Measurements from ENCODE around the gene HTRA3. TPM values are rescaled to one million over a fixed set of nuclear protein-coding genes. Genes with fewer than 3 reads are reported as not detected.

HTRA3 gene
- polyA plus RNA-seq, 1 experiment, result 16.3 TPM

DNA sequence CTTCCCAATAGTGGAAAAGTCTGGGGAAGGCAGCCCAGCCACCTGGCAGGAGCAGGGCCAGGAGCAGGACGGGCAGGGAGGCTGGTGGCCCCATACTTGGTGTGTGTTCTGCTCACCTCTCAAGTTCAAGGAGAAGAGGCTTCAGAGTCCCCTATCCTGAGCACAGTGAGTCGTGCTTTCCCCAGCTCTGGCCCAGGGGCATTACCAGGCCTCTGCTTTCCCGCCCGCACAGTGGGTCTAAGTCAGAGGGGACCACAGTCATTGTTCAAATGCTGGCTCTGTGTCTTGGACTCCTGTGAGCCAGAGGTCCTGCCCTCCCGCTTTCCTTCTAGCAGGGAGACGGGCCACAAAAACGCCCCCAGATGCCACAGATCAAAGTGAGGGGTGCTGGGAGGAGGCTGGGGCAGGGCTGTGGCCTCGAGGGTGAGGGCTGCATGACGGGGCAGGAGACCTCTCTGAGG lies 27.6 kb downstream of the HTRA3 start:
- H3K27me3 ChIP-seq (ENCODE audit: control insufficient read depth, insufficient read depth, low read length), result no peaks in the 10 kb centered on the region
- ChIA-PET CTCF (no interaction called here), POLR2A (no interaction called here)
- H3K9me3 ChIP-seq (ENCODE audit: control insufficient read depth, insufficient read depth, low read length), result no peaks in the 10 kb centered on the region; the same call in 1 of the 2 replicates
- TF ChIP-seq, protein P1, sequence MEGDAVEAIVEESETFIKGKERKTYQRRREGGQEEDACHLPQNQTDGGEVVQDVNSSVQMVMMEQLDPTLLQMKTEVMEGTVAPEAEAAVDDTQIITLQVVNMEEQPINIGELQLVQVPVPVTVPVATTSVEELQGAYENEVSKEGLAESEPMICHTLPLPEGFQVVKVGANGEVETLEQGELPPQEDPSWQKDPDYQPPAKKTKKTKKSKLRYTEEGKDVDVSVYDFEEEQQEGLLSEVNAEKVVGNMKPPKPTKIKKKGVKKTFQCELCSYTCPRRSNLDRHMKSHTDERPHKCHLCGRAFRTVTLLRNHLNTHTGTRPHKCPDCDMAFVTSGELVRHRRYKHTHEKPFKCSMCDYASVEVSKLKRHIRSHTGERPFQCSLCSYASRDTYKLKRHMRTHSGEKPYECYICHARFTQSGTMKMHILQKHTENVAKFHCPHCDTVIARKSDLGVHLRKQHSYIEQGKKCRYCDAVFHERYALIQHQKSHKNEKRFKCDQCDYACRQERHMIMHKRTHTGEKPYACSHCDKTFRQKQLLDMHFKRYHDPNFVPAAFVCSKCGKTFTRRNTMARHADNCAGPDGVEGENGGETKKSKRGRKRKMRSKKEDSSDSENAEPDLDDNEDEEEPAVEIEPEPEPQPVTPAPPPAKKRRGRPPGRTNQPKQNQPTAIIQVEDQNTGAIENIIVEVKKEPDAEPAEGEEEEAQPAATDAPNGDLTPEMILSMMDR (IDR thresholded peaks at IDR 0.05; ENCODE audit: low read depth, low read length), result no peak
- H3K27ac ChIP-seq (ENCODE audit: low read depth, low read length), result no peak overlapping the region
- DNase-seq (ENCODE audit: low read depth, low spot score), result no peak
- H3K4me3 ChIP-seq (ENCODE audit: low read depth, low read length), result no peak overlapping the region

DNA sequence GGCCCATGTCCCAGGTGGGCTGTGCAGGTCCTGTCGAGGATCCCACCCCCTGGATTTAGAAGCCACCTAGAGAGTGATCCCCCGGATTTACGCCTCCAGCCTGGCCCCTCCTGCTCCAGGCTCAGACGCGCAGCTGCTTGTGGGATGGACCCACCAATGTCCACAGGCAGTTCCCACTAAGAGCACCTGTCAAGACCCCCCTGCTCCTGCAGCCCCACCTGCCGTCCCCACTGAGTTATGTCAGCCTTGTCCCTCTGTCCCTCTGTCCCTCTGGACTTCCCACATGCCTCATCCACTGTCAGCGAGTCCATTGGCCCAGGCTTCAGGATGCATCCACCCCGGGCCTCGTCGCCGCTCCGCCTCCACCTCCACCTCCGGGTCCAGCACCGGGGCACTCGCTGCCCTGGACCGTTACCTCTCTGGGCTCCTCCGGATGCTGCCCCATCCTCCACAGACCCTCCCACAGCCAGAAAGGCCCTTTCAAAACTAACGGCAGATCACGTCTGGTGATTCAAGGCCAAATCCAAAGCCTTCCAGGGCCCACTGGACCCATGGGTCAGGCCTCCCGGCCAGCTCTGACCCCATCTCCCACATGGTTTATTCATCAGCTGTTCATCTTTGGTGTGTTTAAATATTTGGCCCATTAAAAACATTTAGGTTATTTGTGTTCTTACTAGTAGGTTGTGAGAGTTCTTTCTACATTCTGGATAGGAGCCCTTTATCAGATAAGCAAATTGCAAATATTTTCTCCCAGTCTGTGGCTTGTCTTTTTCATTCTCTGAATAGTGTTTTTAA lies 28.3 kb downstream of the HTRA3 start:
- Histone ChIP-seq H3K27ac (ENCODE audit: low read depth, low read length) (no peak overlapping the region), H3K4me3 (ENCODE audit: low read depth, low read length) (no peak overlapping the region), H3K27me3 (ENCODE audit: control insufficient read depth, insufficient read depth, low read length) (no peaks in the 10 kb centered on the region), H3K9me3 (ENCODE audit: control insufficient read depth, insufficient read depth, low read length) (no peaks in the 10 kb centered on the region; the same call in 1 of the 2 replicates)
- ChIA-PET POLR2A (no interaction called here), CTCF (no interaction called here)
- TF ChIP-seq, protein P1 (IDR thresholded peaks at IDR 0.05; ENCODE audit: low read depth, low read length), result no peak
- no peak for DNase-seq (ENCODE audit: low read depth, low spot score)

DNA sequence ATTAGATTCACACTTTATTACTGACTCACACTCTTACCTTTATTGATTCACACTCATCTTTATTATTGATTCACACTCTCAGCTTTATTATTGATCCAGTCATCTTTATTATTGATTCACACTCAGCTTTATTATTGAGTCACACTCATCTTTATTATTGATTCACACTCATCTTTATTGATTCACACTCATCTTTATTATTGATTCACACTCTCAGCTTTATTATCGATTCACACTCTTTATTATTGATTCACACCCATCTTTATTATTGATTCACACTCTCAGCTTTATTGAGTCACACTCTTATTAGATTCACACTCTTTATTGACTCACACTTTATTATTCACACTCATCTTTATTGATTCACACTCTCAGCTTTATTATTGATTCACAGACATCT lies 31.3 kb downstream of the HTRA3 start:
- no peak overlapping the region for H3K27ac ChIP-seq (ENCODE audit: low read depth, low read length)
- H3K9me3 ChIP-seq (ENCODE audit: control insufficient read depth, insufficient read depth, low read length), result no peaks in the 10 kb centered on the region; the same call in 1 of the 2 replicates
- POLR2A ChIA-PET, result no interaction called here
- no peak overlapping the region for H3K4me3 ChIP-seq (ENCODE audit: low read depth, low read length)
- TF ChIP-seq, protein P1 (IDR thresholded peaks at IDR 0.05; ENCODE audit: low read depth, low read length), result no peak
- no peaks in the 10 kb centered on the region for H3K27me3 ChIP-seq (ENCODE audit: control insufficient read depth, insufficient read depth, low read length)
- no peak for DNase-seq (ENCODE audit: low read depth, low spot score)
- CTCF ChIA-PET, result no interaction called here

DNA sequence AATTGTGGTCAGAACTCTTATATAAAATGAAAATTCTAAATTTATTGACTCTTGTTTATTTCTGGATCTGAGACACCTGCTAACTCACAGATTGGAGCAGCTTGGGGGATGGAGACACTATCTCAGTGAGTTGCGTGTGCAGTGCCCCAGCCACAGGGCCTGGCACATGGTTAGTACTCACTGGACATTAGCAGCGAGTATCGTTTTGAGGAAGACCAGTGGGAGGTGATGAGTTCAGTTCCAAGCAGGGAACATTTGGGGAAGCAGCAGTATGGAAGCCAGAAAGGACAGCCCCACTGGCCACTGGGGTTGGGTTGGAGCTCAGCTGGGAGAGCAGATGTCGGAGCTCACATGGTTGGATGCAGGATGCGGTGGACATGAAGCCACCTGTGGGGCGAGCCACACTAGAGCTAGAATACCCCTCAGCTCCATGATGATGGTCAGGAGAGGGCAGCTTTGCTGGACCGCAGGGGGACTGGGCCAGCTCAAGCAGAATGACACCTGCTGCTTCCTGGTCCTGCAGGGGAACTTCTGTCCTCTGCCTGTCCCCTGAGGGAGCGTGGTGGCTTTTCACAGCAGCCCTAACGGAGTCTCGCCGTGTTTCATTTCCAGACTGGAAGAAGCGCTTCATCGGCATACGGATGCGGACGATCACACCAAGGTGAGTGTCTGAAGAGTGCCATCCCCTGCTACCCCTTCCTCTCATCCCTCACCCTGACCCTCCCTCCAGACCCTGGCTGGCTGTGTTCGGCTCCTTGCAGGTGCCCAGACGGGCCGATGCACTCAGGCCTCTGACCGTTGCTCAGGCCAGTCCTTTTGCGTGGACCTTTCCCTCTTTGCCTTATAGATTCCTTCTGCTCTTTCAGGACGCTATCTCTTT lies 32.5 kb downstream of the HTRA3 start:
- CTCF ChIA-PET, result interaction anchor here (0.8 to 1.0 kb wide), 2 partner anchors 101 to 108 kb away, joined by 3 read pairs; no protein-coding TSS in a partner anchor
- POLR2A ChIA-PET, result interaction anchor here (1.3 kb wide), 1 partner anchor 24 kb away, joined by 3 read pairs; no protein-coding TSS in a partner anchor

More for the DNA sequence above, 32.5 kb downstream of the HTRA3 start:
- Histone ChIP-seq H3K27ac (ENCODE audit: low read depth, low read length) (no peak overlapping the region), H3K4me3 (ENCODE audit: low read depth, low read length) (no peak overlapping the region), H3K27me3 (ENCODE audit: control insufficient read depth, insufficient read depth, low read length) (no peaks in the 10 kb centered on the region), H3K9me3 (ENCODE audit: control insufficient read depth, insufficient read depth, low read length) (no peaks in the 10 kb centered on the region; the same call in 1 of the 2 replicates)
- TF ChIP-seq, protein P1 (IDR thresholded peaks at IDR 0.05; ENCODE audit: low read depth, low read length), result no peak
- DNase-seq (ENCODE audit: low read depth, low spot score), result no peak
